HL-60 (cell line): Measurements from ENCODE around the gene MKI67.
A peak's percentile ranks its signal among the peaks of the same experiment; 100 is the strongest.

Source experiments
- DNase-seq, 2 experiments: peaks; one replicate each; pipeline ENCODE4 v3.0.0-alpha.2; 2010 to 2020; ENCODE audit warnings: low read depth in 1 of 2, low spot score in 1 of 2
- H3K27ac ChIP-seq: fragments of 250-450 bp; sonication (Bioruptor Pico); replicated peaks from 2 replicates; pipeline ENCODE4 v1.5.1; 2020; ENCODE audit warnings: mild to moderate bottlenecking, moderate library complexity
- H3K27me3 ChIP-seq: fragments of 250-450 bp; sonication (Bioruptor Pico); 2 replicates; pipeline ENCODE4 v1.5.1; 2021; ENCODE audit warnings: mild to moderate bottlenecking, moderate library complexity; ENCODE audit not compliant: insufficient read depth, poor library complexity, severe bottlenecking
- H3K4me3 ChIP-seq: replicated peaks from 2 replicates; pipeline ENCODE4 v1.5.1; 2011; ENCODE audit warnings: mild to moderate bottlenecking, control low read depth, low read length; ENCODE audit not compliant: insufficient read depth
- GABPA ChIP-seq: IDR thresholded peaks from 2 replicates; pipeline ENCODE4 v1.6.1; 2012; ENCODE audit warnings: low read depth
- POLR2AphosphoS5 ChIP-seq: IDR thresholded peaks from 2 replicates; pipeline ENCODE4 v1.6.1; 2012; ENCODE audit warnings: low read depth
- REST ChIP-seq: IDR thresholded peaks from 2 replicates; pipeline ENCODE4 v1.6.1; 2012; ENCODE audit warnings: low read depth; ENCODE audit not compliant: insufficient replicate concordance
- SPI1 ChIP-seq: IDR thresholded peaks from 2 replicates; pipeline ENCODE4 v1.6.1; 2012; ENCODE audit warnings: low read depth, mild to moderate bottlenecking, borderline replicate concordance
- long read RNA-seq: library from polyadenylated mRNA; unstranded; transcript quantifications from one replicate; pipeline ENCODE4 v2.0.0, GENCODE V29; 2020
- TF ChIP-seq, protein P1 (sequence below): IDR thresholded peaks from one replicate; pipeline ENCODE4 v1.5.1; 2011; ENCODE audit warnings: low read length, control low read depth, inconsistent platforms; ENCODE audit not compliant: insufficient read depth

MKI67 gene, protein sequence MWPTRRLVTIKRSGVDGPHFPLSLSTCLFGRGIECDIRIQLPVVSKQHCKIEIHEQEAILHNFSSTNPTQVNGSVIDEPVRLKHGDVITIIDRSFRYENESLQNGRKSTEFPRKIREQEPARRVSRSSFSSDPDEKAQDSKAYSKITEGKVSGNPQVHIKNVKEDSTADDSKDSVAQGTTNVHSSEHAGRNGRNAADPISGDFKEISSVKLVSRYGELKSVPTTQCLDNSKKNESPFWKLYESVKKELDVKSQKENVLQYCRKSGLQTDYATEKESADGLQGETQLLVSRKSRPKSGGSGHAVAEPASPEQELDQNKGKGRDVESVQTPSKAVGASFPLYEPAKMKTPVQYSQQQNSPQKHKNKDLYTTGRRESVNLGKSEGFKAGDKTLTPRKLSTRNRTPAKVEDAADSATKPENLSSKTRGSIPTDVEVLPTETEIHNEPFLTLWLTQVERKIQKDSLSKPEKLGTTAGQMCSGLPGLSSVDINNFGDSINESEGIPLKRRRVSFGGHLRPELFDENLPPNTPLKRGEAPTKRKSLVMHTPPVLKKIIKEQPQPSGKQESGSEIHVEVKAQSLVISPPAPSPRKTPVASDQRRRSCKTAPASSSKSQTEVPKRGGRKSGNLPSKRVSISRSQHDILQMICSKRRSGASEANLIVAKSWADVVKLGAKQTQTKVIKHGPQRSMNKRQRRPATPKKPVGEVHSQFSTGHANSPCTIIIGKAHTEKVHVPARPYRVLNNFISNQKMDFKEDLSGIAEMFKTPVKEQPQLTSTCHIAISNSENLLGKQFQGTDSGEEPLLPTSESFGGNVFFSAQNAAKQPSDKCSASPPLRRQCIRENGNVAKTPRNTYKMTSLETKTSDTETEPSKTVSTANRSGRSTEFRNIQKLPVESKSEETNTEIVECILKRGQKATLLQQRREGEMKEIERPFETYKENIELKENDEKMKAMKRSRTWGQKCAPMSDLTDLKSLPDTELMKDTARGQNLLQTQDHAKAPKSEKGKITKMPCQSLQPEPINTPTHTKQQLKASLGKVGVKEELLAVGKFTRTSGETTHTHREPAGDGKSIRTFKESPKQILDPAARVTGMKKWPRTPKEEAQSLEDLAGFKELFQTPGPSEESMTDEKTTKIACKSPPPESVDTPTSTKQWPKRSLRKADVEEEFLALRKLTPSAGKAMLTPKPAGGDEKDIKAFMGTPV (N-terminal part only)
- long read RNA-seq, partial matches to known transcripts, result 35 of 40 reads
- long read RNA-seq, other reads (novel, unspliced or antisense), result 5 of 40 reads

- TF ChIP-seq GABPA, result no peak
- TF ChIP-seq REST, result peak; percentile 50
- peak; percentile 58; the same call in 1 of the 2 replicates for TF ChIP-seq POLR2AphosphoS5
- peak; percentile 85 for TF ChIP-seq SPI1
- peak; percentile 74 to 94 for DNase-seq
- H3K27me3 ChIP-seq, result no peaks in the 10 kb centered on the region
- peak within 1 kb of the TSS; percentile 90 for H3K27ac ChIP-seq
- peak within 1 kb of the TSS; percentile 90 for H3K4me3 ChIP-seq
These were observed at the start of gene MKI67 for GRCh38 chr10:128125944-128126764. Gene MKI67, minus strand, starts transcription at chr10:128126423. Its CDS starts 756 bp downstream, at chr10:128125667.

DNA sequence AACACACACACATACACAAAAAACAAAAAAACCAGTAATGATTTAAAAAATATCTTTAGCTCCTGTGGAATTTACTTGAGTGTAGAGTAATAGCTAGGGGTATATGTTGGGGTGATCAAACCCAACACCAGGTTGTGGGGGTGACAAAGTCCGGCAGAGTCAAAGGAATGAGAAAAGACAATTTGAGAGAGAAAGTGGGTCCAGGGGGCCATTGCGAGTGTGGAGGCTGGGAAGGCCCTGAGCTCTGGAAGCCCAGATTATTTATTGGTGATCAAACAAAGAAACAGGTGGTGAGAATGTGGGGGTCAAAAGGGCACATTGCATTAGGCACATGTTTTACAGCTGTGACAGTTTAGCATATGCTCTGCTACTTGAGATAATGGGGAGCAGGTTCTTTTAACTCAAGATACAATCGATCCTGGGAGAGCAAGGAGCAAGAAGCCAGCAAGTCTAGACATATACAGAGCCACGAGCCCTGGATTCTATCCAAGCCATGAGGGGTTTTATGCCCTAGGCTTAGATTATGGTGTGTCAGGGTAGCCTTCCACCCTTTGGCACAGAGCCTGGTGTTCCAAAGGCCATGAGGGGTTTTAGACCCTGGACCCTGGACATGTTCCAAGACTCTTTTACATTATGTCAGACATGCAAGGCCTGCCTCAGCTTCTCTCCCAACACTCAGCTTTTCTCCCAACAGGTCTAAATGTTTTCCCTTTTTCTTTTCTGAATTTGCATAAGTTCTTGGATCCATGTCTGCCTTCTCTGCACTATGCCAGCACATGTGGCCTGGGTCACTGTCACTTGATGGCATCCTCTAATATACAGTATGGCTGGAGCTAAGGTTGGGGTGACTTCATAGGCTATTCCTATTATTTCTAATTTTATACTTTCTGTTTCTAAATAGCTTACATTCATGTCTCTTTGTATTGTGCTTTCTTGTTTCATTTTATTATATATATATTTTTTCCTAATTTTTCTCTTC, 48.6 kb upstream of the MKI67 start:
- no peak for DNase-seq
- Histone ChIP-seq H3K4me3 (no peak overlapping the region), H3K27me3 (peaks cover under 1% of the 10 kb centered on the region), H3K27ac (no peak overlapping the region)
- TF ChIP-seq POLR2AphosphoS5 (no peak), REST (no peak)
- TF ChIP-seq, protein P1, sequence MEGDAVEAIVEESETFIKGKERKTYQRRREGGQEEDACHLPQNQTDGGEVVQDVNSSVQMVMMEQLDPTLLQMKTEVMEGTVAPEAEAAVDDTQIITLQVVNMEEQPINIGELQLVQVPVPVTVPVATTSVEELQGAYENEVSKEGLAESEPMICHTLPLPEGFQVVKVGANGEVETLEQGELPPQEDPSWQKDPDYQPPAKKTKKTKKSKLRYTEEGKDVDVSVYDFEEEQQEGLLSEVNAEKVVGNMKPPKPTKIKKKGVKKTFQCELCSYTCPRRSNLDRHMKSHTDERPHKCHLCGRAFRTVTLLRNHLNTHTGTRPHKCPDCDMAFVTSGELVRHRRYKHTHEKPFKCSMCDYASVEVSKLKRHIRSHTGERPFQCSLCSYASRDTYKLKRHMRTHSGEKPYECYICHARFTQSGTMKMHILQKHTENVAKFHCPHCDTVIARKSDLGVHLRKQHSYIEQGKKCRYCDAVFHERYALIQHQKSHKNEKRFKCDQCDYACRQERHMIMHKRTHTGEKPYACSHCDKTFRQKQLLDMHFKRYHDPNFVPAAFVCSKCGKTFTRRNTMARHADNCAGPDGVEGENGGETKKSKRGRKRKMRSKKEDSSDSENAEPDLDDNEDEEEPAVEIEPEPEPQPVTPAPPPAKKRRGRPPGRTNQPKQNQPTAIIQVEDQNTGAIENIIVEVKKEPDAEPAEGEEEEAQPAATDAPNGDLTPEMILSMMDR, result no peak

GRCh38 chr10:128173386-128173785, 47.2 kb upstream of the MKI67 start:
- DNase-seq, result no peak
- no peak for TF ChIP-seq SPI1
- TF ChIP-seq, protein P1, result no peak
- TF ChIP-seq GABPA, result no peak
- TF ChIP-seq POLR2AphosphoS5, result no peak
- TF ChIP-seq REST, result no peak
- Histone ChIP-seq H3K27me3 (no peaks in the 10 kb centered on the region), H3K4me3 (no peak overlapping the region), H3K27ac (no peak overlapping the region)
